ENCODE data around the gene PLPP2. TPM values are rescaled to one million over a fixed set of nuclear protein-coding genes. Genes with fewer than 3 reads are reported as not detected.

PLPP2 gene
- total and polyA plus RNA-seq, 9 of the 15 experiments (the other 6 are each of a cell fraction or from before 2014, with no cell fraction given): 0.51 to 4.4 (median 2.2) TPM; not detected in 1

- DNase-seq (ENCODE audit: extremely low read depth in 1 of 4, low spot score in 3 of 4) (peak in 3 of 4 experiments; percentile 17 to 69 (median 62)), FAIRE-seq (no peak), ATAC-seq (no peak)
- Histone ChIP-seq H3K4me2 (ENCODE audit: insufficient read depth, low read length) (peak overlapping the region; percentile 31), H3K27ac (ENCODE audit: extremely low read depth, low read depth, low read length) (no peak overlapping the region; the same call in 2 of the 3 replicates), H3K4me3 (peak overlapping the region; percentile 25), H3K4me1 (replicated peaks in 1 of 2; ENCODE audit: control insufficient read depth in 2 of 2, insufficient read depth in 2 of 2, low read length in 2 of 2) (peaks cover 8 to 53% of the 10 kb centered on the region in 2 experiments; a peak in 4 of 5 replicates), H3K9ac (ENCODE audit: insufficient read depth in 1 of 2, low read depth in 2 of 2, low read length in 2 of 2) (peak overlapping the region; percentile 4 to 83; a peak in 1 of 4 replicates), H3K9me1 (ENCODE audit: control insufficient read depth, insufficient read depth, low read length) (no peaks in the 10 kb centered on the region), H2AFZ (ENCODE audit: low read depth, low read length) (peak overlapping the region; percentile 51; the same call in 1 of the 2 replicates), H3K36me3 (ENCODE audit: control insufficient read depth, insufficient read depth, low read length) (no peaks in the 10 kb centered on the region), H4K20me1 (replicated peaks; ENCODE audit: control insufficient read depth, insufficient read depth, low read length) (peaks cover 4% of the 10 kb centered on the region; the same call in 1 of the 2 replicates), H3K27me3 (ENCODE audit: control insufficient read depth in 2 of 2, insufficient read depth in 2 of 2, low read length in 2 of 2) (peaks cover 5 to 28% of the 10 kb centered on the region in 2 experiments; a peak in 4 of 5 replicates), H3K9me3 (replicated peaks; ENCODE audit: control insufficient read depth, insufficient read depth, low read depth, low read length) (no peaks in the 10 kb centered on the region), H3K79me2 (ENCODE audit: control insufficient read depth, insufficient read depth, low read length) (no peaks in the 10 kb centered on the region)
- no TSS peak for BruUV-seq (replicated peaks)
- in situ Hi-C loops (cut with MboI) (no loop called here), intact Hi-C loops (cut with micrococcal nuclease) (no loop called here)
- POLR2A ChIA-PET: interaction anchor here (0.5 kb wide), 1 partner anchor 163 kb away, joined by 4 read pairs; no protein-coding TSS in a partner anchor
- 38% methylated on average over 9 of the region's 51 CpGs for WGBS (ENCODE audit: insufficient coverage, low coverage, missing lambda C conversion rate)
- TF ChIP-seq ZKSCAN8 (CRISPR knock-in tag; IDR thresholded peaks at IDR 0.05) (peak; percentile 65), SMARCA4 (IDR thresholded peaks at IDR 0.05) (no peak), FIP1L1 (IDR thresholded peaks at IDR 0.05; ENCODE audit: low read depth, low read length, poor library complexity, severe bottlenecking) (peak; percentile 33), SMARCE1 (IDR thresholded peaks at IDR 0.05) (no peak), ZNF12 (CRISPR knock-in tag; IDR thresholded peaks at IDR 0.05) (no peak), SRF (CRISPR knock-in tag; IDR thresholded peaks at IDR 0.05) (no peak), POLR2G (IDR thresholded peaks at IDR 0.05; ENCODE audit: low read depth, low read length) (0 out of 2 replicates have a peak, but pooled peaks have one; percentile 35), RBFOX2 (IDR thresholded peaks at IDR 0.05; ENCODE audit: low read depth, low read length) (peak; percentile 20; the same call in 1 of the 2 replicates)
- TF ChIP-seq, protein P1, sequence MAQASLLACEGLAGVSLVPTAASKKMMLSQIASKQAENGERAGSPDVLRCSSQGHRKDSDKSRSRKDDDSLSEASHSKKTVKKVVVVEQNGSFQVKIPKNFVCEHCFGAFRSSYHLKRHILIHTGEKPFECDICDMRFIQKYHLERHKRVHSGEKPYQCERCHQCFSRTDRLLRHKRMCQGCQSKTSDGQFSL (CRISPR knock-in tag; IDR thresholded peaks at IDR 0.05): 0 out of 2 replicates have a peak, but pooled peaks have one; percentile 30
- TF ChIP-seq, protein P1 (tag; IDR thresholded peaks at IDR 0.05): no peak
- TF ChIP-seq, protein P2, sequence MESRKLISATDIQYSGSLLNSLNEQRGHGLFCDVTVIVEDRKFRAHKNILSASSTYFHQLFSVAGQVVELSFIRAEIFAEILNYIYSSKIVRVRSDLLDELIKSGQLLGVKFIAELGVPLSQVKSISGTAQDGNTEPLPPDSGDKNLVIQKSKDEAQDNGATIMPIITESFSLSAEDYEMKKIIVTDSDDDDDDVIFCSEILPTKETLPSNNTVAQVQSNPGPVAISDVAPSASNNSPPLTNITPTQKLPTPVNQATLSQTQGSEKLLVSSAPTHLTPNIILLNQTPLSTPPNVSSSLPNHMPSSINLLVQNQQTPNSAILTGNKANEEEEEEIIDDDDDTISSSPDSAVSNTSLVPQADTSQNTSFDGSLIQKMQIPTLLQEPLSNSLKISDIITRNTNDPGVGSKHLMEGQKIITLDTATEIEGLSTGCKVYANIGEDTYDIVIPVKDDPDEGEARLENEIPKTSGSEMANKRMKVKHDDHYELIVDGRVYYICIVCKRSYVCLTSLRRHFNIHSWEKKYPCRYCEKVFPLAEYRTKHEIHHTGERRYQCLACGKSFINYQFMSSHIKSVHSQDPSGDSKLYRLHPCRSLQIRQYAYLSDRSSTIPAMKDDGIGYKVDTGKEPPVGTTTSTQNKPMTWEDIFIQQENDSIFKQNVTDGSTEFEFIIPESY (CRISPR knock-in tag; IDR thresholded peaks at IDR 0.05): peak; percentile 38; the same call in 1 of the 2 replicates
- CTCF ChIA-PET (ENCODE audit: low intra/inter-chr PET ratio): no interaction called here
Observed at GRCh38 chr19:290372-291005, 714 bp downstream of the PLPP2 start.

All from K562 (cell line).